Bone marrow (tissue), 2 donors: Measurements from ENCODE around the gene STK24.

Source experiments
- DNase-seq, 2 donors: peaks; one replicate each; lab custom pipeline; 2025; lab: John Stamatoyannopoulos, UW

The STK24 gene

DNA sequence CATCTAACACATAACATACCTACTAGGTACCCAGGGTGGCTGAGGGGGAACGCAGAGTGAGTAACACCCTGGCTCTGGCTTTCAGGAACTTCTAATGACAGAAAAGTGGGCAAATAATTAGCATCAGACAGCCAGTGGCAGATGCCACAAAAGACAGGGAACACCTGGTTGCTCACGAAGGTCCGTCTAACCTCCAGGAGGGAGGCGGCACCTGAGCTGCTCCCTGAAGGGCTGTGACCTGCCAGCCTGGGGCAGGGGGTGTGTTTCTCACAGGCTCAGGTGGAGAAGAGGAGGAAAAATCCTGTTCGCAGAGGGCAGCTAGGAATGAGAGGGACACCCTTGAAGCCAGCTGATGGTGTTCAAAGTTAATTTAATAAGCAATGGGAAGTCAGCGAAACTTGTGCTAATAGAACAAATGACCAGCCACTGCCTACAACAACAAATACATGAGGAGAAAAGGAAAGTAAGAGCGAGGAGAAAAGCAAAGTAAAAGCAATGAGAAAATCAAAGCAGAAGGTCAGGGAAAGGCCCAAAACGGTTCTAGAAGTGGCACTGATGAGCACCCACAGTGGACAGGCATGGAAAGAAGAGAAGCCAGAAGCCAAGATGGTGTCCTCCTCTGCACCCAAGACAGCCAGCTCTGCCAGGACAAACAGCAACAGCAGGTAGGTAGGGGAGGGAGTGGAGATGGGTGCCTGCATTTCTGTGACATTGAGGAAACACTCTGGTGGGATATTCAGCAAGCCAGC is 87.3 kb downstream of the STK24 start:
- no peak for DNase-seq

DNA sequence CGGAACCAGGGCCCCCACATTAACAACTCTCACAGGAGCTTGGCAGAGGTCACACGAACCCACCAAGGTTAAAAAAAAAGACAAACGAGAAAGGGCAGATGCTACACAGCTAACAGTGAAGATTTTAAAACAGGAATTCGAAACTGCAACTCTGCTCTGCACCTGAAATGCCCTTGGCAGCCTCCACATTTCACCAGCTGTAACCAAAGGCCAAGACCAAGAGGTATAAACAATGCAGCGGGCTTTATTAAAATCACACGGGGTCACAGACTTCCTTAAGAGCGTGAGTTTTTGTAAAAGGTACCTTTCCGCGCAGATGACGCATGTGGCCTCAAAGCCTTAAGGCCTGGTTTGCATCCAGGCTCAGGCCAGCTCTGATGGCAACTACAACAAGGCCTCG is 88.2 kb downstream of the STK24 start:
- no peak for DNase-seq

DNA sequence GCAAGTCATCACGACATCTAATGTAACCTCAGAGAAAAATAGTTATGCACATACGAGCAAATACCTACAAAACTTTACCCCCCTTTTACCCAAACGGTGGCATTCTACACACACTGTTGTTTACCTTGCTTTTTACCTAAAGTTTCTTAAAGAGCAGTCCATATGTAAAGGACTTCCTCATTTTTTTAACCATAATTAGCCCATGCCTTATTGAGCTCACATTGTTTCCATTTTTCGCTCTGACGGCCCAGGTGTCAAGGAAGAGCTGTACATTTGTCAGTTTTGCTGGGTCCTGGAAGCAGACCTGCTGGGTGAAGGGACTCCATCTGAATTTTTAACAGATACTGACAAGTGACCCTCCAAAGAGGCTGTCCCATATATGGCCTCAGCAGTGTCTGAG is 89.4 kb downstream of the STK24 start:
- DNase-seq = no peak

DNA sequence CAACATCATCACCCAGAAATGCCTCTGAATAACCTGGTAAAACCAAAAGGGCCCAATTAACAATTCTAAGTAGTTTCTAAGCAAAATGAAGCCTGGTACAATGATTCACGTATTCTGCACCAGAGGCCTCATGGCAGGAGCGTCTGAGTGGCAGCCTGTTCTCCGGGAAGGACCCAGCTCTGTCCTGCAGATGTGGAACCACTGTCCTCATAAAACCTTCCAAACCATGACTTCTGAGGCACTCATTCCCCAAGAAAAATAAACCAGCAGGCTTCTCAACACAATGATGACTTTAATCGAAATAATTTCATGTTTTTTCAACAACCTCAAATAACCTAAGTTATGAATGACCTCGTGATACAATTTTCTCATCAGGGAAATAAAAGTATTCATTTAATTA is 89.9 kb downstream of the STK24 start:
- DNase-seq = no peak

DNA sequence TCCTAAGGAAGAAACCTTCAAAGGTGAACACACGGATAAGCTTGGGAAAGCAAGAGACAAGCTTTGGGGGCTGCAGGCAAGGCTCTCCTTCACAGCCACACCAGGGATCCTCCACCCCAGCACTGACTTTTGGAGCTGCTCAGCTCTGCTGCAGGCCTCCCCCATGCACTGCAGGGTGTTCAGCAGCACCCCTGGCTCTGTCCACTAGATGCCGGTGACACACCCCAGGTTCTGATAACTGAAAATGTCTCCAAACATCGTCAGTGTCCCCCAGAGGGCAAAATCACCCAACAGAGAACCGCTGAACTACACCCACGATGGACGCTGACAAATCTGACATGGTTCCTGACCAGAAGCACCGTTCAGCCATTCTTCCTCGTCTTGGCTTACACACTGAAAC is 90.5 kb downstream of the STK24 start:
- DNase-seq = no peak

DNA sequence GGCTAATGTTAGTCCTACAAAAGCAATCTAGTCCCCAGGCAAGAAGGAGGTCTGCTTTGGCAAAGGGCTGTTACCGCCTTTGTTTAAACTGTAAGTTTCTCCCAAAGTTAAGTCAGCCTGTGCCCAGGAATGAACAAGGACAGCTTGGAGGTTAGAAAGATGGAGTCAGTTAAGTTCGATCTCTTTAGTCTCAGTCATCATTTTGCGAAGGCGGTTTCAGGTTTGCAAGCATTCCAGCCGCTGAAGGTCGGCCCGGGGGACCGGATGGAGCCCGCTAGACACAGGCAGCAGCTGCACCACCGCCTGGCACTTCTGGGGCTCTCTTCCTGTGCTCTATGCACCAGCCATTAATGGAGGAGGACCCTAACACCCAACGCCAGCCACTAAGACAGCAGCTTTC is 91.3 kb downstream of the STK24 start:
- no peak for DNase-seq

DNA sequence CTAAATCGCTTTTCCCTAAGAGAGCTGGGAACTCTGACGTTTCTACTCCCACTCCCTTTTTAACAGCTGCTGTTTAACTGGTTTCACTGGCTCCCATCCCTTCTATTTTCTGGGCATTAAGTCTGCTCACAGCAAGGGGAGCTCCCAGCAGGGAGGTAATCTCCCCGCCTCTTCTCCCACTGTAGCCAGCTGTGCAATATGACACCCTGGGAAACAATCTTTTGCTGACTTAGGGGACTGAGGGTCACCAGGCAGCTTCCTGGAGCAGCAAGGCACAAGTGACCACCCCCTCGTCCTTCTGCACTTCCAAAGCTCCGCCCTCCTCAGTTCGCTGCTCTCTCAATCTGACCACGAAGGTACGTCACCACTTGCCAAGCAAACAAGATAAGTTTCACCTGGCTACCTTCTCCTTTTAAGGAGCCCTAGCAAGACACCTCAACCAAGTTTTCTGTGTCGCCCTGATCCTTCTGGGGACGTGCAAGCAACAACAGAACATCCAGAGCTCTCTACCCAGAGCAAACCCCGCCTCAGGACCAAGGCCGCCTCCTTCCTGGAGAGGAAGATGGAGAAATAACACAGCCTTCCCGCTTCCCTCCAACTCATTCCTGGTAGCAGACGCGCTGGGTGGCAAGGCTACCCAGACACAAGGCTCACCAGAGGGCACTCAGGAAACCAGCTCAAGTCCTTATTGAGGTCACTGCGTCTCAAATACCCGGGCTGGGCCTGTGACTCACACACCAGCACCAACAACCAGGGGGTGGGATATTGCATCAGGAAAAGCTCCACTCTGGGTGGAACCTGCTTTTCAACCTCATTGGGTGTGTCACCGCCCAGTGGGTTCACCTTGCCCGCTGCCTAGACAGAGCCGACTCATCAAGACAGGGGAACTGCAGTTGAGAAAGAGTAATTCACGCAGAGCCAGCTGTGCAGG is 92.4 kb downstream of the STK24 start:
- peak; percentile 48 to 86 for DNase-seq

DNA sequence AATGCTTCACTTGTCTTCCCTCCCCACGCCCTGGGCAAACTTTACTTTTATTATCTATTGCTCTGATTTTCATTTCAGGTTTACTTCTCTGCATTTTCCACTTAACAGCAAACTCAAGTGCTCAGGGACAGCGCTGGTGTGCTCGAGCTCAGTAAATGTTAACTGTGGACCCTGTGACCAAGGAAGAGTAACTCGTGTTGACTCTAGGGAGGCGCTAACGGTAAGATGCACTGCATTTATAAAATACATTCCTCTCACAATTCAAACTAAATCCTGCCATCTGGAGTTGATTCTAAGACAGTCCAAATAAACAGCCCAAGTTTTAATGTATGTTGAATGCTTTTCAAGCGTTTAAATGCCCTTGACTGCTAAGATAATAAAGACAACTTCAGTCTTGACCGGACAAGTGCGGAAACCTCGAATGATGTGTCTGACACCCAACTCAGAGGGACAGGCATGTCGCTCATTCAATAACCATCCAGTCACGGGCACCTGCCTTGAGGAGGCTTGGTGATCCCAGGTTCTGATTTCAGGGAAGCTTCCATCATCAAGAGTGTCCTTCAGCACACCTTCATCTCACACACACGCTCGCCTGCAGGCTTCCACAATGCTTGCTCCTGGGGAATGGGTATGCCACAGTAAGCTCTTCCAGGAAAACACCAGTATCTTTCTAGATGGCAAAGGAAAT is 93.2 kb downstream of the STK24 start:
- DNase-seq = no peak

DNA sequence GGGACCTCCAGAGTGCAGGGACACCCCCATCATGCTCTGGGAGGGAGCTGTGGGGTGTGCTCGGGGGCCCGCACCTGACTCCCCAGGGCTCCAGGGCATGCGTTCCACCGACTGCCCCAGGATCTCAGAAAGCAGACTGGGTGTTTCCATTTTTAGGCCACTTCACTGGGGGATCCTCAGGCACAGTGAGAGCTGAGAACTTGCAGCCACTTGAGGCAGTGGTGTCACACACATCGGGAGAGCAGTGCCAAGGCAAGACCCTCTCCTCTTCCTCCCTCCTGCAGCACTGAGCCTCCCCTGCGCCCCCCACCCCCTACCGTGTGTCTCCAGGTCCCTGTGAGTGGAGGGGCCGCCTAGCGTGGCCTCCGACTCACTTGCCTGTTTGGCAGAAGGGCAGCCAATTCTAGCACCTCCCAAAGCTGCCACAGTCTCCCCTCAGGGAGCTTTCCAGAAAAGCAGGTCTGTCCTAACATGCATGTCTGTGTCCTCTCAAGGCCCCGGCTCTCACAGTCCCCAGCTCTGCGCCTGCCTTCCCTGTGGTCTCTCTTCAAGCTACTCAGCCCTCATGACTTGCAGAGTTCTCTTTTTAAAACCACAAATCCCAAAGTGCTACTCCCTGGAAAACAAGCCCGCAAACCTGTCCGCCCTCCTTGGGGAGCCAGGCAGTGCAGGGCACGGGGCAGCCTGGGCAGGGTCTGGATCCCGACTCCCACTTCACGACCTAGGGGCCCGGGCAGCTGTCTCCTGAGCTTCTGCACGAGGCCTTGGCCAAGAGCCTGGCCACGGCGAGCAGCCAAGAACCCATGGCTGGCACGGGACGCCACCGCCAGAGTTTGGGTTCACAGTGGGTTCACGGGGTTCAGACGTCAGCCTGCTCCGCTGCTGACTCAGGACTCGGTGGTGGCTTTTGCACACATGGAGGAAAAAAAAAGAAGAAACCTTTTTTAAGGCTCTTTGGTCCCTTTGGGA is 94.1 kb downstream of the STK24 start:
- DNase-seq = no peak

DNA sequence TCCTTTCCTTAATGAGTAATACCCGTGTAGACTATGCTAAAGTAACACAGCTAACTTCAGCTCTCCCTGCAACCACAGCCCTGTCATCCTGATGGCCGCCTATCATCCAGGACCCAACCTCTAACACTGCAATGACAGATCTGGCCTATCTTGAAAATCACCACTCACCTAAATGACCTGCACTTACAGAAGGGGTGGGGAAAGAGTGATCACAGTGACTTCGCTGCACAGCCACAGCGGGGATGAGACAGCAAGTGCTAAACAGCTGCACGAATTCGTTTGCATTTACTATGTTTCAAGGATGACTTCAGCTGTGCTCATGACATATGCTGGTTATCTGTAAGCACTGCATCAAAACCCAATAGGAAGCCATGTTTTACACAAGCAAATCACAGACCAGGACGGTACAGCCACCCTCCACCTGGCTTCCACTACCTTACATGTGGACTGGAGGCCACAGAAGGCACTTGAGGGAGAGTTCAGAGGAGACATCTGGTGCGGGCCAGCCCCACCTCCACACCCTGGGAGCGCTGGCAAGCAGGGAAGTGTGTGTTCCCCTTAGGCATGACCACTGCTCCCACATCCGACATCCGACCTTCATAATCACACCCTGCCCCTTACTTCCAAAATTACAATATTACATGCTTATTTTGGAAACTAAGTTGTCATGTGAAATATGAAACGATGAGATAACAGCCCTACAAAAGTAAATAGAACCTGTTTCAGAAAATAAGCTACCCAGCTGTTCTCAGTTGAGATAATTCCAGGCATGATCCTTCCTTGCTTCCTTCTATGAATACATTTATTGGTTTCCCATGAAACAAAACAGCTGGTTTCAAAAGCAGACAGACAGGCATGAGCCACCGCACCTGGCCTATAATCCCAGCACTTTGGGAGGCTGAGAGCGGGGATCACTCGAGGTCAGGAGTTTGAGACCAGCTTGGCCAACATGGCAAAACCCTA is 95.7 kb downstream of the STK24 start:
- DNase-seq = peak in 1 of 2 donors; percentile 9

DNA sequence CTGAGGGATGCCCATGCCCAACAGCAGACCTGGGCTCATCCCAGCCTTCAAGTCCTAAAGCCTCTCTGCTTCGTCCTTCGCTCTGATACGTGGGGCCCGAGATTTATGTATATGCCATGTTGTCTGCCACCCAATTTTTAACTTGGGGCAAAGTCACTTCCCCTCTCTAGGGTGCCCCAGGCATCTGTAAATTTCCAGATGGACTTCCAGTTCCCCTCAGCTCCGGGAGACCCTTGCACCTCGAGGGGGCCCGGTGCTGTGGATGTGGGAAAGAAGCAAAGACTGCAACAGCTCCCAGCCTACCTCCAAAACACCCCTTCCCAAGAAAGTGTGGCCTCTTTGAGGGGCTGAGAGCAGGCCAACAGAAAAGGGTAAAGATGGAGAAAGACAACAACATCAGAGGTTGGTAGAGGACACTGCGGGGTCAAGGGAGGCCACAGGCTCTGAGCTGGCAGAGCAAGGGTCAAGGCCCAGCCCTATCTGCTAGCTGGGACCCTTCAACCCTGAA is 97.4 kb downstream of the STK24 start:
- no peak for DNase-seq

DNA sequence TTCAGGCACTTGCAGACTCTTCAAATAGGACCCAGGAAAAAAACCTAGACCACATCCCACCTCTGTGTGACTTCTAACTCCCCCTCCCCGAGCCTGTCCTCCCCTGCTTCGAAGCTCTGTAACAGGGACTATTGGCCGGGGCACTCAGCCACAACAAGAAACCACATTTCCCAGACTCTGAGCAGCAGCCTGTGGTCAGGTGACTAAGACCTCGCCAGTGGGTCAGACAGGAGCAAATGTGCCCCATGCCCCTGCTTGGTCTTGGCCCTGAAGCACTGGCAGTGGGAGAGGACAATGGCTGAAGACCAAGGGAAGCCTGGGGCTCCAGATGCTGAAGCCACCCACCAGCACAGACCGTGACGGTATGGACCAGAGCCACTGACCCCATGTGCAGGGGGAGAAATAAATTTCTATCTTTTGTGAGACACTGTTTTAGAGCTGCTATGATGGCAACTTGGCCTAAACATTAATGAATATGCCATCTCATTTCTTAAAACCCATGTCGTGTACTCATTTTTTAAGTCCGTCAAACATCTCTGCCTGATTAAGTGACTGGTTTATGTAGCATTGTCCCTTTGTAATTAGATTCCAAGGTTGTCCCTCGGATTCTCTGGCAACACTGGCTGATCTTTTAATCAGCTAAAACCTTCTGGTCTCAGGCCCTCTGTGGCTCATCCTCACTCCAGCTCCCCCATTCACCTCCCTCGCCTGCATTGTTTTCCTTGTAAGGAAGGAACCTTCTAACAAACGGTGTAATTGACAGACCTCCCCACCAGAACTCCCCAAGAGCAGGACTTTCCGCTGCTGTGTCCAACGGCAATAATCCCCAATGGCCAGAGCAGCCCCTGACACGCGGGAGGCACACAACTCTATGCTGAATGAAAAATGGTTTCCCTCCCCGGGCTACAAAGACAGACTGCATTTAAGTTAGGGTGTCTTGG is 98.4 kb downstream of the STK24 start:
- peak in 1 of 2 donors; percentile 18 for DNase-seq

DNA sequence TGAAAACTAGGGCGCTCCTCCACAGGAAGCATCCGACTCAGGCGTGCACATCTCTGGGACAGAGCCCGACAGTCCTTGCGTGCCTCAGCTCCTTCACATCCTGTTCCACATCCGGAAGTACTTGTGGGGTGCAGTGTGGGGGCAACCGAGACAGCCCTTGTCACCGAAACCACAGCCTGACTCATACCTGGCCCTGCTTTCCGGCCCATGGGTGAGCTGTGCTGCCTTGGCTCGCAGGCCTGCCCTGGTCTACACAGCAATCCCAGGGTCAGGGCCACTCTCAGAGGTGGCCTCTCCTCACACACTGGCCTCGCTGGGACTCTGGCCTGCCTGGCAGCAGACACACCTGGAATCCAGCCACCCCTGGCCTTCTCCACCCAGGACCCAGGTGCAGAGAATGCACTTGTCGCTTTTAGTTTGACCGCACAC is 100.4 kb downstream of the STK24 start:
- peak; percentile 40 to 98 for DNase-seq

DNA sequence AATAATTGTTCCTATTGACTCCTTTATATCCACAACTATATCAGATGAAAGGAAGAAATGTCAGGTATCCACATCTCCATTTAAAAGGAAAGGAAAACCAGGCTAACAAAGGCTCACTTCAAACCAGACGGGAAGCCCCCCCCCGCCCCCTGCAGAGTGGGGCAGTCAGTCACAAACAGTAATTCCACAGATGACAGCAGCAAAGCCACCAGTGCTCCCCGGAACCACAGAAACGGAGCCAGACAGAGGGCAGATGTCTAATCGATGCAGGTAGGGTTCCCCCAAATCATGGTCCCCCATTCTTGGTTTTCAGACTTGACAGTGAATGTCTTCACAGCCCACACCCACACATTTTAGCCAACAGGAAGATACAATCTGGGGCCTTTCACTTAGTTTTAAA is 100.8 kb downstream of the STK24 start:
- DNase-seq = no peak

DNA sequence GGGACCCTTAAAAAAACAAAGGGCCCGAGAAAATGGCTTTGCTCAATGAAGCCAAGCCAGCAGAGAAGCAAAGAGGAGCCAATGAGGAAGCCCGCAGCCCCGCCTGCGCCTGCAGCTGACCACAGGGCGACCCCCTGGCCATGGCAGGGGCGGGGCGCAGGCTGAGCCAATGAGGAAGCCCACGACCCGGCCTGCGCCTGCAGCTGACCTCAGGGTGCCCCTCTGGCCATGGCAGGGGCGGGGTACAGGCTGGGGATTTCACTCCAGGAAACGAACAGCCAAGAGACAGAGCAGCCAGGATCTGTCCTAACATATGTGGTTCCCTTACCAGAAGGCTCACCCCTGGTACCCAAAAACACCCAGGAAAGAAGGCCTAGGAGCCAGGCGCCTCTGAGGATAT is 101.4 kb downstream of the STK24 start:
- DNase-seq = no peak

DNA sequence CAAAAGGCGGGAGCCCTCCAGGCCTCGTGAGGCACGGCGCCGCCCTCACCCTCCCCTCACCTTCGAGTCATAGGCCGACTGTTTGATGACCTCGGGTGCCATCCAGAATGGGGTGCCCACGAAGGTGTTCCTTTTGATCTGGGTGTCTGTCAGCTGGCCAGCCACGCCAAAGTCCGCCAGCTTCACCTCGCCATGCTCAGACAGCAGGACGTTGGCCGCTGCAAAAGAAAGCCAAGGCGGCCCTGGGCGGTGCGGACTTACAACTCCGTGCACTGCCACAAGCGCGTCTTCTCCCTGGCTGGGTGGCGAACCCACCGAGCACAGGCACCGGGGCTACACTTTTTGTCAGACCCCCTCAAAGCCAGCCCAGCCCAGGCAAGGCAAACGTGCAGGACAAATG is 102.1 kb downstream of the STK24 start:
- no peak for DNase-seq

DNA sequence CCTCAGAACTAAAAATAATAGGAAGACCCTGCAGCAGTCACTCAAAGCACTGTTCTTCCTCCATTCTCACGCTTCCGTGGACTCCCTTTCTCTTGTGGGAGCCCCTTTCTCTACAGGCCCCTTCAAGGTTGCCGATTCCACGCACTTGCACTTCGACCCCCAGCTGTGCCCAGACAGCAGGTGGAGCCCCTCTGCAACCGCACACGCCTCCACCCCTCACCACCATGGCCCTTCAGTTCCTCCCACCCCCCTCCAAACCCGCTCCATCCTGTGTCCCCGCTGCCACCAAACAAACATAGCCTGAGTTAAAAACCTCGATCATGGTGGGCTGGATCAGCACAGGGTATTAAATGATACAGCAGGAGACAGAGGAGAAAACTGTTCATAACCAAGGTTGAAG is 102.6 kb downstream of the STK24 start:
- no peak for DNase-seq

DNA sequence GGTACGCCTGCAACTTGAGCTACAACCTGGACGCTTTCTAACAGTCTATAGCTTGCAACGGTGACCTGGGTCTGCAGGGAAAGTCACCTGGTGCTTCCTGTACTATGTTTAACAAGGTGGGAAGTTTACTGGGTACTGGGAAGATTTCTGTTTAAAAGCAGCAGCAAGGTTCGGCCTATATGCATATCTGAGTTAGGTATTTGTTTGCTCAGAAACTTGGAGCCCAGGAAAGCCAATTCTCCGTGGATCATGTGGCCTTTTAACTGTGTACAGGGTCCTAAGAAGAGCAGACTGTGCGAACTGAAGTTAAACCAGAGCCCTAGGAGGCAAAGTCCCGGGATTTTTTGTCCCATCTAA is 103.1 kb downstream of the STK24 start:
- DNase-seq = no peak
